Liver (tissue), 9 donors: Measurements from ENCODE around the gene ALX4. TPM values are rescaled to one million over a fixed set of nuclear protein-coding genes. Genes with fewer than 3 reads are reported as not detected.

Experiments used
- DNase-seq: peaks from one replicate; pipeline ENCODE4 v3.0.0-alpha.2; 2017; ENCODE audit warnings: low spot score
- H3K27ac ChIP-seq, 2 donors: one replicate each; pipeline ENCODE4 v1.7.0; 2013; ENCODE audit warnings: inconsistent platforms in 2 of 2, low read length in 2 of 2, control low read depth in 1 of 2, low read depth in 1 of 2, mild to moderate bottlenecking in 1 of 2
- H3K27me3 ChIP-seq, 4 donors: one replicate each; pipeline versions ENCODE4 v1.6.1 to v1.7.0; 2013; ENCODE audit warnings: low read length in 3 of 4, inconsistent platforms in 1 of 4, mild to moderate bottlenecking in 1 of 4, moderate library complexity in 1 of 4; ENCODE audit not compliant: control insufficient read depth in 4 of 4, insufficient read depth in 4 of 4
- H3K36me3 ChIP-seq, 4 donors: one replicate each; pipeline versions ENCODE4 v1.6.1 to v1.7.0; 2013; ENCODE audit warnings: low read length in 3 of 4, mild to moderate bottlenecking in 3 of 4, low read depth in 1 of 4, moderate library complexity in 1 of 4; ENCODE audit not compliant: control insufficient read depth in 4 of 4, insufficient read depth in 3 of 4
- H3K4me1 ChIP-seq, 4 donors: one replicate each; pipeline versions ENCODE4 v1.6.1 to v1.7.0; 2013; ENCODE audit warnings: low read length in 3 of 4, mild to moderate bottlenecking in 3 of 4, moderate library complexity in 1 of 4; ENCODE audit not compliant: control insufficient read depth in 4 of 4, insufficient read depth in 4 of 4
- H3K4me3 ChIP-seq, 3 donors: one replicate each; pipeline versions ENCODE4 v1.6.1 to v1.7.0; 2013; ENCODE audit warnings: low read length in 3 of 3, control low read depth in 1 of 3, low read depth in 1 of 3, mild to moderate bottlenecking in 1 of 3
- H3K9ac ChIP-seq, 2 donors: one replicate each; pipeline ENCODE4 v1.7.0; 2013; ENCODE audit warnings: low read length in 2 of 2, mild to moderate bottlenecking in 2 of 2, moderate library complexity in 2 of 2, control low read depth in 1 of 2, low read depth in 1 of 2
- H3K9me3 ChIP-seq, 4 donors: one replicate each; pipeline versions ENCODE4 v1.6.1 to v1.7.0; 2013; ENCODE audit warnings: low read length in 3 of 4; ENCODE audit not compliant: control insufficient read depth in 4 of 4
- CTCF ChIP-seq: fragments of 150-350 bp; IDR thresholded peaks from 2 replicates; pipeline ENCODE4 v1.5.1; 2017; ENCODE audit warnings: improper control_type of control experiment, low read depth, low read length; ENCODE audit not compliant: missing input control
- EGR1 ChIP-seq, 2 donors: IDR thresholded peaks; 2 replicates each; pipeline ENCODE4 v1.6.1; 2016 to 2018; ENCODE audit warnings: antibody characterized with exemption in 2 of 2, low read depth in 2 of 2
- FOXA1 ChIP-seq: IDR thresholded peaks from 2 replicates; pipeline ENCODE4 v1.6.1; 2016; ENCODE audit warnings: antibody characterized with exemption
- FOXA2 ChIP-seq: IDR thresholded peaks from 2 replicates; pipeline ENCODE4 v1.6.1; 2016; ENCODE audit warnings: antibody characterized with exemption
- GABPA ChIP-seq, 2 donors: IDR thresholded peaks in 1 of 2; conservative IDR thresholded peaks in 1 of 2; 2 replicates each; pipeline ENCODE4 v1.6.1; 2016; ENCODE audit warnings: antibody characterized with exemption in 2 of 2, mild to moderate bottlenecking in 1 of 2, moderate library complexity in 1 of 2
- HNF4A ChIP-seq, 2 donors: conservative IDR thresholded peaks; 2 replicates each; pipeline ENCODE4 v1.6.1; 2016; ENCODE audit warnings: antibody characterized with exemption in 2 of 2, mild to moderate bottlenecking in 2 of 2
- HNF4G ChIP-seq: IDR thresholded peaks from 2 replicates; pipeline ENCODE4 v1.6.1; 2016; ENCODE audit warnings: antibody characterized with exemption
- JUND ChIP-seq, 2 donors: IDR thresholded peaks; 2 replicates each; pipeline ENCODE4 v1.6.1; 2016; ENCODE audit warnings: antibody characterized with exemption in 2 of 2
- NR2F2 ChIP-seq: IDR thresholded peaks from 2 replicates; pipeline ENCODE4 v1.6.1; 2016; ENCODE audit warnings: antibody characterized with exemption
- RAD21 ChIP-seq, 2 donors: IDR thresholded peaks; 2 replicates each; pipeline ENCODE4 v1.6.1; 2016; ENCODE audit warnings: antibody characterized with exemption in 2 of 2, mild to moderate bottlenecking in 2 of 2
- REST ChIP-seq: IDR thresholded peaks from 2 replicates; pipeline ENCODE4 v1.6.1; 2016; ENCODE audit warnings: antibody characterized with exemption, mild to moderate bottlenecking
- RXRA ChIP-seq, 2 donors: IDR thresholded peaks; 2 replicates each; pipeline ENCODE4 v1.6.1; 2017 to 2018; ENCODE audit warnings: antibody characterized with exemption in 2 of 2, mild to moderate bottlenecking in 1 of 2
- SP1 ChIP-seq: IDR thresholded peaks from 2 replicates; pipeline ENCODE4 v1.6.1; 2018; ENCODE audit warnings: antibody characterized with exemption, mild to moderate bottlenecking
- TAF1 ChIP-seq: conservative IDR thresholded peaks from 2 replicates; pipeline ENCODE4 v1.6.1; 2016; ENCODE audit warnings: antibody characterized with exemption, mild to moderate bottlenecking
- YY1 ChIP-seq: IDR thresholded peaks from 2 replicates; pipeline ENCODE4 v1.6.1; 2016; ENCODE audit warnings: antibody characterized with exemption, mild to moderate bottlenecking
- ZBTB33 ChIP-seq: IDR thresholded peaks from 2 replicates; pipeline ENCODE4 v1.6.1; 2016; ENCODE audit warnings: antibody characterized with exemption
- WGBS: extraction: QIAGEN DNeasy Blood & Tissue Kit; methylation state at CpG from one replicate; pipeline ENCODE4 v1.1.7; 2013; 5-methylcytosine and 5-hydroxymethylcytosine counted together
- polyA plus RNA-seq, 2 donors: library from polyadenylated mRNA; stranded (reverse) in 1 of 2; unstranded in 1 of 2; fragments of 200-250 nt in 1 of 2; fragments of >200 nt in 1 of 2; fragmentation: Nextera tagmentation in 1 of 2; extraction: Ambion mirVana in 1 of 2; gene quantifications; one replicate each; pipeline versions ENCODE4 v1.2.1 to v1.2.3, GENCODE V29; 2013 to 2015
- total RNA-seq, 2 donors: library from RNA; depleted of rRNA; stranded (reverse); fragments of >200 nt; gene quantifications; one replicate each; pipeline ENCODE4 v1.2.3, GENCODE V29; 2014
- TF ChIP-seq, protein P1 (sequence below): IDR thresholded peaks from 2 replicates; pipeline ENCODE4 v1.6.1; 2016; ENCODE audit warnings: antibody characterized with exemption
- TF ChIP-seq, protein P2 (sequence below): IDR thresholded peaks from 2 replicates; pipeline ENCODE4 v1.6.1; 2016; ENCODE audit warnings: antibody characterized with exemption
- donor health status: healthy.
- donor health status: healthy.
- donor health status: healthy.
- donor health status: healthy.
- donor health status: healthy.

Gene ALX4
- total and polyA plus RNA-seq, 4 donors, result not detected

GRCh38 chr11:44318369-44318768 is 8.4 kb upstream of the ALX4 start:
- Histone ChIP-seq H3K9me3 (no peaks in the 10 kb centered on the region), H3K36me3 (no peaks in the 10 kb centered on the region), H3K27me3 (peaks cover 6 to 50% (median 24%) of the 10 kb centered on the region in 4 donors), H3K4me3 (no peak overlapping the region), H3K27ac (no peak overlapping the region), H3K4me1 (peaks cover 7 to 22% (median 13%) of the 10 kb centered on the region in 4 donors), H3K9ac (no peak overlapping the region)
- TF ChIP-seq SP1, result no peak
- TF ChIP-seq, protein P1, sequence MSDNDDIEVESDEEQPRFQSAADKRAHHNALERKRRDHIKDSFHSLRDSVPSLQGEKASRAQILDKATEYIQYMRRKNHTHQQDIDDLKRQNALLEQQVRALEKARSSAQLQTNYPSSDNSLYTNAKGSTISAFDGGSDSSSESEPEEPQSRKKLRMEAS, result no peak
- WGBS, result 9% methylated on average over 2 of the region's 2 CpGs
- DNase-seq, result no peak

DNA sequence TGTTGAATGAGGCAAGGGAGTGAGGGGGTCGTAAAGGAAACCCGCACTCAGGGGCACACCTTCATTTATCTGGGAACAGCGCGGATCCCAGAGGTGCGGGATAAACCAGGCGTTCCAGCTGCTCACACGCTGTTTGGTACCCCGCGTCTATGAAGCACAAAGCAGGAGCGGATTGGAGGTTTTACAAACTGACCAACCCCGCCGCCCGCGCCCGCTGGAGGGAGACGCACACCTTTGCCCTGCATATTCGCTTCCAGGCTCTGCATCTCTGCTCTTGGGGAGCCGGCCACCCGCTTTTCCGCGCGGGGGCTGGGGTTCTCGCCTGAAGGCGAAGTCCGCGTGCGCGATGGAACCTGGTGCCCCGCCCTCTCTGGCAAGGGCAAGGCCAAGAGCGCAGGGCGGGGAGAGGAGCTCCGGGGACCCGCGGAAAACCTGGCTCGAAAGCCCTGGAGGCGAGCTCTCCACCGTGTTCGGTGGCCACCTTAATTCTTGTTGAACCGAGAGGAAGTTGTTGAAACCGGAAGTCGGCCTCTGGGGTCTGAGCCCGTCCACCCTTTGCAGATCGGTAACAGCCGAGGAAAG is 6.8 kb upstream of the ALX4 start:
- H3K4me3 ChIP-seq, result peak overlapping the region in 1 of 3 donors; percentile 35
- H3K27me3 ChIP-seq, result peaks cover 8 to 57% (median 25%) of the 10 kb centered on the region in 4 donors
- no peak overlapping the region for H3K9ac ChIP-seq
- no peaks in the 10 kb centered on the region for H3K36me3 ChIP-seq
- H3K27ac ChIP-seq, result no peak overlapping the region
- H3K9me3 ChIP-seq, result no peaks in the 10 kb centered on the region
- WGBS, result 2% methylated on average over 44 of the region's 44 CpGs
- H3K4me1 ChIP-seq, result peaks cover 7 to 22% (median 13%) of the 10 kb centered on the region in 4 donors
- TF ChIP-seq, protein P1, result no peak
- TF ChIP-seq RAD21 (IDR thresholded peaks at IDR 0.05) (no peak), REST (no peak), RXRA (IDR thresholded peaks at IDR 0.05) (no peak), YY1 (no peak), CTCF (no peak), FOXA2 (no peak), ZBTB33 (no peak), HNF4A (conservative IDR thresholded peaks at IDR 0.05) (no peak), JUND (IDR thresholded peaks at IDR 0.05) (no peak), FOXA1 (no peak), SP1 (no peak), HNF4G (no peak), GABPA (IDR thresholded peaks at IDR 0.05 in 1 of 2, conservative IDR thresholded peaks at IDR 0.05 in 1 of 2) (no peak), NR2F2 (no peak), EGR1 (IDR thresholded peaks at IDR 0.05; ENCODE audit: low read depth in 2 of 2) (no peak), TAF1 (no peak)
- TF ChIP-seq, protein P2, sequence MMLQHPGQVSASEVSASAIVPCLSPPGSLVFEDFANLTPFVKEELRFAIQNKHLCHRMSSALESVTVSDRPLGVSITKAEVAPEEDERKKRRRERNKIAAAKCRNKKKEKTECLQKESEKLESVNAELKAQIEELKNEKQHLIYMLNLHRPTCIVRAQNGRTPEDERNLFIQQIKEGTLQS, result no peak
- DNase-seq, result no peak
